Panc1 (cell line): Measurements from ENCODE around the gene EDN3. TPM values are rescaled to one million over a fixed set of nuclear protein-coding genes. Genes with fewer than 3 reads are reported as not detected.

Experiments used
- ATAC-seq: fragments of 200-7000 bp; cut with Tn5 transposase; 2 replicates; pipeline ENCODE4 v1.9.1; 2020; ENCODE audit warnings: mild to moderate bottlenecking, moderate library complexity
- BruUV-seq: library from RNA; stranded (reverse); fragments of 400-500 nt; replicated peaks from 2 replicates; lab custom pipeline; 2021; lab: Mats Ljungman, UMichigan
- CTCF ChIA-PET: fragments of 300-600 bp; sonication (Branson Sonifier 250); formaldehyde crosslinking; loops from one replicate; lab custom pipeline; 2022; ENCODE audit warnings: antibody characterized with exemption; lab: Charles Lee
- POLR2A ChIA-PET: fragments of 300-600 bp; sonication (Branson Sonifier 250); formaldehyde crosslinking; loops from one replicate; lab custom pipeline; 2022; ENCODE audit warnings: antibody characterized with exemption; lab: Charles Lee
- DNase-seq: peaks from one replicate; pipeline ENCODE4 v3.0.0-alpha.2; 2010; ENCODE audit warnings: low read depth, low spot score
- H3K27ac ChIP-seq: 2 replicates; pipeline ENCODE4 v1.5.1; 2011; ENCODE audit warnings: mild to moderate bottlenecking, low read length, inconsistent platforms
- H3K27me3 ChIP-seq: fragments of 200-500 bp; sonication (Bioruptor generic); 2 replicates; pipeline ENCODE4 v1.6.0; 2014; ENCODE audit warnings: low read length, inconsistent platforms; ENCODE audit not compliant: control insufficient read depth, insufficient read depth
- H3K36me3 ChIP-seq: fragments of 200-500 bp; sonication (Bioruptor generic); 2 replicates; pipeline ENCODE4 v1.5.1; 2014; ENCODE audit warnings: inconsistent platforms, mild to moderate bottlenecking, low read length, moderate library complexity; ENCODE audit not compliant: control insufficient read depth, insufficient read depth
- H3K4me1 ChIP-seq: 2 replicates; pipeline ENCODE4 v1.5.1; 2011; ENCODE audit warnings: inconsistent platforms, mild to moderate bottlenecking, low read length, moderate library complexity; ENCODE audit not compliant: control insufficient read depth, insufficient read depth
- H3K4me3 ChIP-seq, 2 experiments: 2 replicates each; pipeline ENCODE4 v1.5.1; 2011 to 2012; ENCODE audit warnings: low read depth in 2 of 2, low read length in 2 of 2, mild to moderate bottlenecking in 2 of 2, inconsistent platforms in 1 of 2, moderate library complexity in 1 of 2
- H3K9me3 ChIP-seq: fragments of 200-500 bp; sonication (Bioruptor generic); 2 replicates; pipeline ENCODE4 v1.5.1; 2014; ENCODE audit warnings: low read depth, mild to moderate bottlenecking, inconsistent platforms, low read length, moderate library complexity; ENCODE audit not compliant: control insufficient read depth, insufficient read depth
- CTCF ChIP-seq: fragments of 450-650 bp; IDR thresholded peaks from 2 replicates; pipeline ENCODE4 v1.5.1; 2017; ENCODE audit warnings: mild to moderate bottlenecking
- POLR2AphosphoS5 ChIP-seq: IDR thresholded peaks from 2 replicates; pipeline ENCODE4 v1.6.1; 2012; ENCODE audit warnings: mild to moderate bottlenecking, low read depth, low read length, moderate library complexity
- SIN3A ChIP-seq: IDR thresholded peaks from 2 replicates; pipeline ENCODE4 v1.6.1; 2012; ENCODE audit warnings: low read depth, mild to moderate bottlenecking, low read length, moderate library complexity, borderline replicate concordance; ENCODE audit not compliant: insufficient read depth
- TCF7L2 ChIP-seq: IDR thresholded peaks from 2 replicates; pipeline ENCODE4 v1.6.1; 2011; ENCODE audit warnings: mild to moderate bottlenecking, low read depth, low read length, inconsistent platforms
- in situ Hi-C: cut with HindIII; loops from 2 replicates; pipeline ENCODE4 v1.10.0; 2016; ENCODE audit warnings: low sequenced_read_pairs, low pct_unique_long_range_greater_than_20kb
- intact Hi-C: fragments of 100-400 bp; cut with micrococcal nuclease; formaldehyde crosslinking; loops from one replicate; pipeline ENCODE4 v1.10.0; 2022; ENCODE audit not compliant: unreplicated experiment
- total RNA-seq: library from RNA; stranded (reverse); gene quantifications from one replicate; pipeline ENCODE4 v1.2.1, GENCODE V29; 2021; ENCODE audit not compliant: unreplicated experiment
- TF ChIP-seq, protein P1 (sequence below), 2 experiments: IDR thresholded peaks; 2 replicates each; pipeline ENCODE4 v1.6.1; 2011 to 2012; ENCODE audit warnings: low read depth in 2 of 2, control low read depth in 1 of 2, low read length in 1 of 2, mild to moderate bottlenecking in 1 of 2, moderate library complexity in 1 of 2; ENCODE audit not compliant: insufficient read depth in 1 of 2

Gene EDN3
- total RNA-seq, 1 experiment from 2014 or later = not detected

DNA sequence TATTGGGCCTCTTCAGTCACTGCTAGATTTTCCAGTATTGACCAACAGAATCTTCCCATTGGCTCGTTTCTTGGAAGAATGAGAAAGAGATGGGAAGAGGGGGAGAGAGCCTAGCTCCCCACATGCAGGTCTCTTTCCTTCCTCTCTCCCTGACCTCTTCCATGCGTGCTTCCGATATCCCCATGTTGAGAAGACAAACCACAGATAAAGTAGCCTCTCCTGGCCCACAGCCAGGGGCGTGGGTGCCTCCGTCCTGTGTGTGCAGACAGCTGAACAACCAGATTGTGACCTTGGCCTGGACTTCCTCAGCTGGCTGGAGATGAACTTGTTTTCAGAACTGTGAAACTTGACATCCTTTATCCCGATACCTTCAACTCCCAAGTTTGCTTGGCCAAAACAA lies 71.0 kb downstream of the EDN3 start:
- no peak for ATAC-seq
- in situ Hi-C loops (no loop called here), intact Hi-C loops (no loop called here)
- BruUV-seq = no TSS peak
- Histone ChIP-seq H3K9me3 (no peaks in the 10 kb centered on the region), H3K4me3 (no peak overlapping the region), H3K36me3 (no peaks in the 10 kb centered on the region), H3K27me3 (no peaks in the 10 kb centered on the region; the same call in 1 of the 2 replicates), H3K4me1 (no peaks in the 10 kb centered on the region), H3K27ac (no peak overlapping the region)
- no peak for DNase-seq
- CTCF ChIA-PET = no interaction called here
- no peak for TF ChIP-seq POLR2AphosphoS5
- TF ChIP-seq CTCF = no peak
- TF ChIP-seq, protein P1, sequence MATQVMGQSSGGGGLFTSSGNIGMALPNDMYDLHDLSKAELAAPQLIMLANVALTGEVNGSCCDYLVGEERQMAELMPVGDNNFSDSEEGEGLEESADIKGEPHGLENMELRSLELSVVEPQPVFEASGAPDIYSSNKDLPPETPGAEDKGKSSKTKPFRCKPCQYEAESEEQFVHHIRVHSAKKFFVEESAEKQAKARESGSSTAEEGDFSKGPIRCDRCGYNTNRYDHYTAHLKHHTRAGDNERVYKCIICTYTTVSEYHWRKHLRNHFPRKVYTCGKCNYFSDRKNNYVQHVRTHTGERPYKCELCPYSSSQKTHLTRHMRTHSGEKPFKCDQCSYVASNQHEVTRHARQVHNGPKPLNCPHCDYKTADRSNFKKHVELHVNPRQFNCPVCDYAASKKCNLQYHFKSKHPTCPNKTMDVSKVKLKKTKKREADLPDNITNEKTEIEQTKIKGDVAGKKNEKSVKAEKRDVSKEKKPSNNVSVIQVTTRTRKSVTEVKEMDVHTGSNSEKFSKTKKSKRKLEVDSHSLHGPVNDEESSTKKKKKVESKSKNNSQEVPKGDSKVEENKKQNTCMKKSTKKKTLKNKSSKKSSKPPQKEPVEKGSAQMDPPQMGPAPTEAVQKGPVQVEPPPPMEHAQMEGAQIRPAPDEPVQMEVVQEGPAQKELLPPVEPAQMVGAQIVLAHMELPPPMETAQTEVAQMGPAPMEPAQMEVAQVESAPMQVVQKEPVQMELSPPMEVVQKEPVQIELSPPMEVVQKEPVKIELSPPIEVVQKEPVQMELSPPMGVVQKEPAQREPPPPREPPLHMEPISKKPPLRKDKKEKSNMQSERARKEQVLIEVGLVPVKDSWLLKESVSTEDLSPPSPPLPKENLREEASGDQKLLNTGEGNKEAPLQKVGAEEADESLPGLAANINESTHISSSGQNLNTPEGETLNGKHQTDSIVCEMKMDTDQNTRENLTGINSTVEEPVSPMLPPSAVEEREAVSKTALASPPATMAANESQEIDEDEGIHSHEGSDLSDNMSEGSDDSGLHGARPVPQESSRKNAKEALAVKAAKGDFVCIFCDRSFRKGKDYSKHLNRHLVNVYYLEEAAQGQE (IDR thresholded peaks at IDR 0.05; ENCODE audit: insufficient read depth in 1 of 2, low read depth in 2 of 2, low read length in 1 of 2) = no peak
- POLR2A ChIA-PET = no interaction called here

GRCh38 chr20:59374261-59374660 lies 73.8 kb downstream of the EDN3 start:
- no peaks in the 10 kb centered on the region for H3K9me3 ChIP-seq
- H3K4me3 ChIP-seq = no peak overlapping the region
- no peaks in the 10 kb centered on the region for H3K36me3 ChIP-seq
- ChIA-PET CTCF (no interaction called here), POLR2A (no interaction called here)
- in situ Hi-C loops (no loop called here), intact Hi-C loops (no loop called here)
- H3K4me1 ChIP-seq = no peaks in the 10 kb centered on the region
- DNase-seq (no peak), ATAC-seq (no peak)
- H3K27me3 ChIP-seq = peaks cover 4% of the 10 kb centered on the region
- no peak for TF ChIP-seq POLR2AphosphoS5
- no peak for TF ChIP-seq SIN3A
- no peak for TF ChIP-seq CTCF
- TF ChIP-seq TCF7L2 = no peak
- TF ChIP-seq, protein P1 (IDR thresholded peaks at IDR 0.05; ENCODE audit: insufficient read depth in 1 of 2, low read depth in 2 of 2, low read length in 1 of 2) = no peak
- no TSS peak for BruUV-seq
- H3K27ac ChIP-seq = no peak overlapping the region
